Parathyroid adenoma (tissue), 2 donors: ENCODE measurements around the gene HLA-DQA2.

Experiments used
- H2AFZ ChIP-seq: fragments of 300-600 bp; sonication (generic); one replicate; pipeline ENCODE4 v1.7.0; 2017; ENCODE audit warnings: antibody characterized with exemption, mild to moderate bottlenecking
- H3K27ac ChIP-seq: fragments of 300-600 bp; sonication (generic); one replicate; pipeline ENCODE4 v1.7.0; 2017
- H3K27me3 ChIP-seq: fragments of 300-600 bp; sonication (generic); one replicate; pipeline ENCODE4 v1.7.0; 2017; ENCODE audit warnings: low read length; ENCODE audit not compliant: control insufficient read depth, insufficient read depth
- H3K36me3 ChIP-seq: fragments of 300-600 bp; sonication (generic); one replicate; pipeline ENCODE4 v1.7.0; 2017; ENCODE audit warnings: low read length; ENCODE audit not compliant: control insufficient read depth, insufficient read depth
- H3K4me1 ChIP-seq: fragments of 300-600 bp; sonication (generic); one replicate; pipeline ENCODE4 v1.7.0; 2017; ENCODE audit warnings: control low read depth
- H3K4me2 ChIP-seq: fragments of 300-600 bp; sonication (generic); one replicate; pipeline ENCODE4 v1.7.0; 2017; ENCODE audit warnings: low read length
- H3K4me3 ChIP-seq: fragments of 300-600 bp; sonication (generic); one replicate; pipeline ENCODE4 v1.7.0; 2017; ENCODE audit warnings: low read depth, low read length
- H3K79me2 ChIP-seq: fragments of 300-600 bp; sonication (generic); one replicate; pipeline ENCODE4 v1.7.0; 2017; ENCODE audit warnings: control low read depth
- H3K9ac ChIP-seq: fragments of 300-600 bp; sonication (generic); one replicate; pipeline ENCODE4 v1.7.0; 2017; ENCODE audit warnings: mild to moderate bottlenecking
- H3K9me3 ChIP-seq: fragments of 300-600 bp; sonication (generic); one replicate; pipeline ENCODE4 v1.7.0; 2017; ENCODE audit warnings: low read length; ENCODE audit not compliant: control insufficient read depth
- CTCF ChIP-seq: fragments of 300-600 bp; sonication (generic); IDR thresholded peaks from one replicate; pipeline ENCODE4 v1.7.0; 2017; ENCODE audit warnings: antibody characterized with exemption, mild to moderate bottlenecking
- donor health status: primary hyperparathyroidism.

Gene HLA-DQA2

DNA sequence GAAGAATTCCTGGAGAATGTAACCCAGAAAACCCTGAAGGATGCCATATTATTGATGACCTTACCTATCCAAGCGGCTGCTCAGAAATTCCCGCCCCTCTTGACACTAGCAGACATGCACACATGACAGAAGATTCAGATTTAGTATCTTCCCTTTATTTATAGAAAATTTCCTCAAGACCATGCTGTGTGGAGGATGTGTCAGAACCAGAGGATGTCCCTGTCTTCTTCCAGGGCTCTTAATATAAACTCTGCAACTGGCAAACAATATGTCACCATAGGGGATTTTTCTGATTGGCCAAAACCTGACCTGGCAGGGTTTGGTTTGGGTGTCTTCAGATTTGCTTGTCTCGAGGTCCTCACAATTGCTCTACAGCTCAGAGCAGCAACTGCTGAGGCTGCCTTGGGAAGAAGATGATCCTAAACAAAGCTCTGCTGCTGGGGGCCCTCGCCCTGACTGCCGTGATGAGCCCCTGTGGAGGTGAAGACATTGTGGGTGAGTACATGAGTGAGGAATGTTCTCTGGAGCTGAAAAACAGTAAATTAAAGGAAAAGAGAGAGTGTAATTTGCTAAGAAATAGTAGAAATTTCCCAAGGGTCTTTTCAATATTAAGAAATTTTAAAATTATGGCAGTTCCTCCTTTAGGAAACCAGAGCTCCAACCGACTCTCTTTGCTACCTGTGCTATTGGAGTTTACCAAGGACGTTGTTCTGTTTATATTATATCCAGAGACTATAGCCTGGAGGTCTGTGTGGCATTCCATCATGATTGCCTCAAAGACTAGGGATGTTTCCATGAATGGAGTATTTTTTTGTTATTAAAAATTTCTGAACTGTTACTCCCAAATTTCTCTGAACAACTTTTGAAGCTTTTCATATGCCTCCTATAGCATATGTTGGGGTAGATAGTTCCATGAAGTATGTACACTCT is at the start of gene HLA-DQA2:
Gene HLA-DQA2, plus strand, starts transcription at position 361 of the 930 bp plus-strand sequence. Its CDS starts 53 bp downstream, at position 414.
- H3K4me1 ChIP-seq = no peaks in the 10 kb centered on the region
- H3K36me3 ChIP-seq = no peaks in the 10 kb centered on the region
- no peak within 1 kb of the TSS for H3K4me3 ChIP-seq
- H3K9me3 ChIP-seq = no peaks in the 10 kb centered on the region
- no peak for TF ChIP-seq CTCF
- H3K4me2 ChIP-seq = no peak within 1 kb of the TSS
- H3K9ac ChIP-seq = no peak within 1 kb of the TSS
- H3K27ac ChIP-seq = no peak within 1 kb of the TSS
- H3K79me2 ChIP-seq = no peaks in the 10 kb centered on the region
- no peaks in the 10 kb centered on the region for H3K27me3 ChIP-seq
- no peak within 1 kb of the TSS for H2AFZ ChIP-seq

DNA sequence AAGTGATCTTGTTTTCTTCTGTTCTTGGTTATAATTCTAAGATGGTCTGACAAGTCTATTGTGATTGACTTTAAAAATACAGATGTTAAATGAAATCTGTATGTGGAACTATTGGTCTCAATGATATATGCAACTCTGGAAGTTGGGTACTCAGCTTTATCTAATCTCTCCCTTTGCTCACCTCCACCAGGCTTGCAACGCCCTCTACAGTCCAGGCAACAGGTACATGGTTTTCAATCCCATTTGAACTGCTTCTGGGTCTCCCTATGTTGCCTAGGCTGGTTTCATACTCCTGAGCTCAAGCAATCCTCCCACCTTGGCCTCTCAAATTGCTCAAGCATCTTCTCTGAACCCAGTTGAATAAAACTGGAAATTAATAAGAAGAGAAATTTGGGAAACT is 49.2 kb upstream of the HLA-DQA2 start:
- no peak overlapping the region for H3K4me2 ChIP-seq
- H3K9ac ChIP-seq = no peak overlapping the region
- H3K4me3 ChIP-seq = no peak overlapping the region
- no peak overlapping the region for H2AFZ ChIP-seq
- H3K27me3 ChIP-seq = no peaks in the 10 kb centered on the region
- H3K79me2 ChIP-seq = no peaks in the 10 kb centered on the region
- H3K9me3 ChIP-seq = no peaks in the 10 kb centered on the region
- no peaks in the 10 kb centered on the region for H3K36me3 ChIP-seq
- H3K27ac ChIP-seq = no peak overlapping the region
- no peak for TF ChIP-seq CTCF
- no peaks in the 10 kb centered on the region for H3K4me1 ChIP-seq

DNA sequence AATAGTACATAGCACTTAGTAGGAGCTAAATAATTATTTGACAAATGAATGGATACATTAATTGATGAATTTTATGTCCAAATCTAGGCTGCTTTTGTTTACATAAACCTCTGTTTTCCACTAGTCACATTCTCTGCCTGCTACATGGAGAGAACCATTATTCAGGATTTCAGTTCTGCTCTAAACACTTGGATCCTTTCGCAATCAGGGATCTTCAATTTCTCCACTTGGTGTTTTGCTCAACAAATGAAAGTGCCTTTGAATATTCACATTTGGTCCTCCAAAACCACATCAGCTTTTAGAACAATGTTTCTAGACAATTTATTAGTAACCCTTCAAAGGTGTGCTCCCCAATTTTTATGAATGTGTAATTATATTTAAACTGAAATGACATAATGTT is 44.2 kb upstream of the HLA-DQA2 start:
- Histone ChIP-seq H3K36me3 (no peaks in the 10 kb centered on the region), H2AFZ (no peak overlapping the region), H3K27me3 (no peaks in the 10 kb centered on the region), H3K9me3 (no peaks in the 10 kb centered on the region), H3K27ac (no peak overlapping the region), H3K4me2 (no peak overlapping the region), H3K4me3 (no peak overlapping the region), H3K4me1 (no peaks in the 10 kb centered on the region), H3K9ac (no peak overlapping the region), H3K79me2 (no peaks in the 10 kb centered on the region)
- TF ChIP-seq CTCF = no peak

GRCh38 chr6:32700391-32701040 is 40.7 kb upstream of the HLA-DQA2 start:
- no peaks in the 10 kb centered on the region for H3K36me3 ChIP-seq
- peak overlapping the region; percentile 24 for H2AFZ ChIP-seq
- H3K27ac ChIP-seq = no peak overlapping the region
- TF ChIP-seq CTCF = peak; percentile 61
- H3K4me3 ChIP-seq = no peak overlapping the region
- H3K9me3 ChIP-seq = no peaks in the 10 kb centered on the region
- no peaks in the 10 kb centered on the region for H3K4me1 ChIP-seq
- H3K27me3 ChIP-seq = no peaks in the 10 kb centered on the region
- no peak overlapping the region for H3K9ac ChIP-seq
- no peak overlapping the region for H3K4me2 ChIP-seq
- no peaks in the 10 kb centered on the region for H3K79me2 ChIP-seq
